GM21576 (cell line): ENCODE results near the gene EFNA5.
"Not testable (repeated sequence)": the region's sequence is repeated elsewhere in the genome, so short reads cannot be mapped to it uniquely, and the experiment has no call there.

ENCODE experiments used
- ATAC-seq: cut with Tn5 transposase; IDR thresholded peaks from one replicate; pipeline ENCODE4 v1.9.1; 2021; ENCODE audit warnings: mild to moderate bottlenecking, moderate library complexity; ENCODE audit not compliant: unreplicated experiment

Gene EFNA5

DNA sequence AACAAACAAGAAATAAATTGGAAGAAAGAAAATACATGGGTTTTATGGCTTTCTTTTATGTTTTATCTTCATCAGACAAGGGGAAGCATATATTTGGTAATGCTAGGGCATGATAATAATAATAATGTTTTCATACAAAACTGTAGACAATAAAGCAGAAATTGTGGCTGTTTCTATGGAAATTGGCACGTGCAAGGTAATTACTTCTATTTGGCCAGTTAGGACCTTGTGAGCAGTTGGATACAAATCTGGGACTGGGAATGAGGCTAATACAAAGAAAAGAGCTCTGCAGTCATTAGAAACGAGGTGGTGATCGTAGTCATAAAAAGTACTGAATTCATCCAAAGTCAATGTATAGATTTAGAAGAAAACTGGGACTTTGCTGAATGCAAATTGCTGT lies 233.6 kb downstream of the EFNA5 start:
- no peak for ATAC-seq

- ATAC-seq = no peak
Measured at GRCh38 chr5:107436201-107436600, 234.5 kb downstream of the EFNA5 start.

GRCh38 chr5:107435061-107435460 lies 235.7 kb downstream of the EFNA5 start:
- ATAC-seq = no peak

- ATAC-seq = not testable (repeated sequence)
Measured at GRCh38 chr5:107433646-107434045, 237.1 kb downstream of the EFNA5 start.

- ATAC-seq = no peak
Measured at GRCh38 chr5:107431998-107432397, 238.7 kb downstream of the EFNA5 start.

DNA sequence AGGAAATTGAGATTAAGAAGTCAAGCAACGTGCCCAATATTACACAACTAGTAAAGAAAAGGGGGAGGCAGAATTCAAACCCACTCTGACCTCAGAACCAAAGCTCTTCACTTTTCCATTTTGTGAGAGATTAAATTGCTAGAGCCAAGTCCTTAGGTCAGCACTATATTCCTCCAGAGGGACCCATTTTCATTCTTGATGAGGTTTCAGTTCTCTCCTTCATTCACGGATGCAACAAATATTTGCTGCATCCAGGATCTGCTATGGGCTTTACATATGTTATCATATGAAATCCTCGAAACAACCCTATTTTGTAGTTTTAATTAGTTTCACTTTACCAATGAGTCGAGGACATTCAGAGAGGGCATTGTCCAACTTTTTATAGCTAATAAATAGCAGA lies 239.2 kb downstream of the EFNA5 start:
- ATAC-seq = no peak

DNA sequence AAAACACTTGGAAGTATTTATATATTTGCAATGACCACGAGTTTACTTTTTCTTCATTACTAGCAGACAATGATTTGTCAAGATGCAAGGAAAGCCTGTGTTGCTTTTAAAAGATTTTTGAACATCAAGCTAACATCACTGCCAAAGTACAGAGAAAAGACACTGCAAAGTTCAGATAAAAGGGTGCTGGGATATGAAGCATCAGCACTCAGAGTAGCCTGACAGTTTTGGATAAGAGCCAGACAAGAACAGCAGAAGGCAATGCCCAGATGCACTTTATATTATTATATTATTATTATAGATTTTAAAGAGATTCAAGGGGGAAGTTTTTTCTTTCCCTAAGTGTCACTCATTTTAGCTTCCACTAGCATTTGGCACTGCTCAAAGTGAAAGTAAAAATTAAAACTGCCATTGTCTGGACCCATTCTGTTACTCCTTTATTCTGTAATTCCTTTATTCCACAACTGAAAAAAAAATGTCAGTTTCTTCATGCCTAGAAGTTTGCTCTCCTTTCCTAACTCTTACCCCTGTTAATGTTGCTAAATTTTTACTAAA lies 240.6 kb downstream of the EFNA5 start:
- no peak for ATAC-seq

DNA sequence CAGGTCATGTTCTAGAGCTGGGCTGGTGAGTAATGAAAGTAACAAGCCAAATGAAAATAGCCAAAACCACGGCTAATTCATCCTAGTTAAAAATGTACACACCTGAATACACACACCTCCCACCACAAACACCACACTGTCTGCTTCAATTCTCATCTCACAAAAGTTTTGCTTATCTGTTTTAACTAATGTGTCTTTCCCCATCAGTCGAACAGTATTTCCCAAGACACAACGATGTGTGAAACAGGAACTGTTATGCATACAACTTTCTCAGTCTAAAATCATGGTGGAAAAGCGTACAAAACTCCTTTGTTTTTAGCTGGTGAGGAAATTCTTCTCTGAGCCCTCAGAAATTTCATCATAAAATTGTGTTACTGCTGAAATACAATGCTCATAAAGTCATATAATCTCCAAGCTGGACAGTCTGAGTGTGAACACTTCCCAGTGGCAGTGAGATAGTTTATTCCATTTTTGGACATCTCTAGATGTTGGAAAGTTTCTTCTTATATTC lies 242.4 kb downstream of the EFNA5 start:
- ATAC-seq = no peak

DNA sequence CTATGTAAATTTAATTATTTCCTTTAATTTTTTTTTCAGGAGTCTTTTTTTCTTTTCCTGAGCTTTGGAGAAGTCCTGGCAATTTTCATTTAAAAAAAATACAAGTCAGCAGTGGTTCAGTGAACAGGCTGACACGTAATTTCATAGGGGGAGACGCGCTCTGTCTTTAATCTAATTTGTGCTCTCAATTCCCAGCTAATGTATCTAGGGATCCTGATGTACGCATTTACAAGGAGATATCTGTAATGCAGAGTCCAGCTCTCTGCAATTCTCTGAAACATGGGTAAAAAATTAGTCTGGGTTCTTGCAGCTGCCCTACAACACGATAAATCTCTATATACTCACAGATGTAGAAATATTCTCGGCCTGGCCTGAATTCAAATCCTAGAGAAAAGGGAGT lies 243.9 kb downstream of the EFNA5 start:
- no peak for ATAC-seq

DNA sequence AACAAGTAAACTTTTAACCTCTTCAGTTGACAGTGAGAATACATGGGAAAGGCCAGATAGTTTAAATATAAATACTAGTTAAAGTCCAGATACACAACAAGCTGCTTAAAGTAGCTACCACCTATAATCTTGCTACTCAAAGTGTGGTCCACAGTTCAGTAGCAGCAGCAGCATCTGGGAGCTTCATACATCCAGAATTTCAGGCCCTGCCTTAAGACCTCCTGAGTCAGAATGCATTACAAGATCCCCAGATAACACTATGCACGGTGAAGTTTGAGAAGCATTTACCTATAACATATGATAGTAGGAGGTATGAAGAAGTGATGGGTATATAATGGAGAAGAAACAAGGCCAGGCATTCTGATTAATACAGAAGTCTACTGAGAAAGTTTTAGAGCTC lies 244.5 kb downstream of the EFNA5 start:
- ATAC-seq = no peak

- ATAC-seq = no peak
Measured at GRCh38 chr5:107425541-107426031, 245.2 kb downstream of the EFNA5 start.

- no peak for ATAC-seq
Measured at GRCh38 chr5:107424491-107424890, 246.2 kb downstream of the EFNA5 start.

GRCh38 chr5:107422494-107422893 lies 248.2 kb downstream of the EFNA5 start:
- no peak for ATAC-seq

DNA sequence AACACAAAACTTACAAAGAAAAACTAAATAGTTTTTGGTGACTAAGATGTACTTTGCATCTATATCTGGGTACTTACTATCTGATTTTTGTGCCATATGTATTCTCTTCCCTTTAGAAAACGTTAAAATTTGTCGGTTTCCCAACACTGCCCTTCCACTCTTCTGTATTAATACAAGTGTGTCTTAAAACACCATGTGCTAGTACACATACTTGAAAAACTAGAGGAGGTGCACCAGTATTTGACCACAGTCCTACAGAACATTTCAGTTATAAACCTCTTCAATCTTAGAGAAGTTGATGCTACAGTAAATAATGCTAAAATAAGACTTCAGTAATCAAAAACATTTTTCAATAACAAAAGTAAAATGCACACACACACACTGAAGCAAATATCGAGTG lies 251.2 kb downstream of the EFNA5 start:
- no peak for ATAC-seq

DNA sequence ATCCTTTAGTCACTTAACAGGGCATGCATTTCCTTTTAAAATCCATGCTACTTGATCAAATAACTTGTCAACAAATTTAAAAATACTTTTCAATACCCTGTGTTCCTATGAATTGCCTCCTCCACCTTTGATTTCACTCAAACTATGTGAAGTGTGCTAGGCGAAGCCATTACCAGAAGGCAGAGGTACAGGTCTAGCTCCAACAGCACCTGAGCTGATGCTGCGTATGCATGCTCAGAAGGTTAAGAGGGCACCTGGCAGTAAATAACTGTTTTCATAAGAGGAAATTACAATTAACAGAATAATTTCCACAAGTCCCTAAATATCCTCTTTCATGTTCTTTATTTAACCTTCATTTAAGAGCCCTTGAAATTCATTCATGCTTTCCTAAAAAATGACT lies 251.8 kb downstream of the EFNA5 start:
- ATAC-seq = no peak

GRCh38 chr5:107418071-107418470 lies 252.7 kb downstream of the EFNA5 start:
- no peak for ATAC-seq

GRCh38 chr5:107415762-107416161 lies 255.0 kb downstream of the EFNA5 start:
- no peak for ATAC-seq

- no peak for ATAC-seq
Measured at GRCh38 chr5:107414802-107415201, 255.9 kb downstream of the EFNA5 start.

GRCh38 chr5:107413754-107414153 lies 257.0 kb downstream of the EFNA5 start:
- no peak for ATAC-seq

DNA sequence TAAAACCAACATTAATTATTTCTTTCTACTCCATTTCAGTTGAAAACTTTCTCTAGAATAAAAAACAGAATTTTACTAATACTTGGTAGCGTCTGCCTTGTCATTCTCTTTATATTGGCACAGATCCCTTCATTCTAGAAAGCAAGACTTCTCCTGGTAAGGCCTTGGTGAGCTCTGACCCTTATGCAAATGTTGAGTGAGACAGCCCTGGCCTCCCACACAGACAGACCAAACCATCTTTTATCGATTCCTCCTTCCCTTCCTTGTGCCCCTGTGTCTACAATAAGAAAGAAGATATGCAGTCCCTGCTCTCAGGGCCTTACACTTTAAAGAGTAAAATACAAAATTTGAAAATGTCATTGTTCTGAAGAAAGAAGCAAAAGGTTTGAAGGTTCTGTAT lies 262.2 kb downstream of the EFNA5 start:
- no peak for ATAC-seq

- no peak for ATAC-seq
Measured at GRCh38 chr5:107407713-107408298, 262.9 kb downstream of the EFNA5 start.

DNA sequence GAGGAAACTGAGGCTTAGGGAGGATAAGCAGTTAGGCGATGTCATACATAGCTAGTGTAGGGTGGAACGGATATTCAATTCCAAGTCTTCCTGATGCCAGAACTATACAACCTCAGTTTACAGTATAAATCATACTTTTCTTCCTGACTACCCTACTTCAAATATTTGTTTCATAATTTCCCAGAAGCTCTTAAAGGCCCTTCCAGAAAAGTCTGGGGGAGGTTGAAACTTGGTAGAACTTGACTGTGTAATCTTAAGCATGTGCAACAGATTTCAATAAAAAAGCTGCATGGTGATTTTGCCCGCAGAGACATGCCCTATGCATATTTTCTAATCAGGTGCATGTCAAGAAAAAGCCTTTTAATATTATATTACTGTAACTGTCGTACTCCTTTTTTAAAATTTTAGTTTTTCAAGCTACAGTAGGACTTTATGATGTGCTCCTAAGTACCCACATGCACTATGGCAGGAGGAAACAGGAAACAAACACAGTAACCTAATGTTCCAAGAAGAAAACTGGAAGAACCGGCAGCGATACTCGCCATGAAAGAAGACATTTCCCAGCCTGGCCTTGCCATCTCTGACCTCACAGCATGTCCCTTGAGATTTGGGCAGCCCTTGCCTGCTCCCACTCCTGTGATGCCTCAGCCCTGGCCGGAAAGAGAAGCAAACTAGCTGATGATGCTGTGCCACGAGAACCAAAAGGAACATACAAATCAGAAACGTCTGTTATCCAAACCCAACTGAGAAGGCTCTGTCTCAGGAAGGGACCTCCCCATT lies 266.0 kb downstream of the EFNA5 start:
- ATAC-seq = no peak
